CD4-positive, alpha-beta T cell treated with Interleukin-6 for 4 hours (primary cell): ENCODE data around the gene CHST11.
"Not testable (repeated sequence)": the region's sequence is repeated elsewhere in the genome, so short reads cannot be mapped to it uniquely, and the experiment has no call there.

Experiments
- DNase-seq: peaks from one replicate; pipeline ENCODE4 v3.0.0-alpha.2; 2020; ENCODE audit warnings: mixed read lengths

CHST11 gene

DNA sequence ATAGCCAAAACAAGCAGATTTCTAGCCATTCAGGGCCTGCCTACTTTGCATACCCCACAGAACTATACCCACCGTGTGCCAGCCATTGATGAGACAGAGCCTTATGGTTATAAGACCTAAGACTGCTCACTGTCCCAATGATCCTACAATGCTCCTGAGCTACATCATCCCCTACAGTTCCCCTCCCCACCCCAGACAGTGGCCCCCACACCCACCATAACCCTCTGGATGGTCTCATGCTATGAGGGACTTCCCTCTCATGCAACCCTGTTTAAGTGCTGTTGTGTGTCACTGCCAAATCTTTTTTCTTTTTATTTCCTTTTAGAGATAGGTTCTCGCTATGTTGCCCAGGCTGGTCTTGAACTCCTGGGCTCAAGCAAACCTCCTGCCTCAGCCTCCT lies 75.9 kb downstream of the CHST11 start:
- no peak for DNase-seq

DNA sequence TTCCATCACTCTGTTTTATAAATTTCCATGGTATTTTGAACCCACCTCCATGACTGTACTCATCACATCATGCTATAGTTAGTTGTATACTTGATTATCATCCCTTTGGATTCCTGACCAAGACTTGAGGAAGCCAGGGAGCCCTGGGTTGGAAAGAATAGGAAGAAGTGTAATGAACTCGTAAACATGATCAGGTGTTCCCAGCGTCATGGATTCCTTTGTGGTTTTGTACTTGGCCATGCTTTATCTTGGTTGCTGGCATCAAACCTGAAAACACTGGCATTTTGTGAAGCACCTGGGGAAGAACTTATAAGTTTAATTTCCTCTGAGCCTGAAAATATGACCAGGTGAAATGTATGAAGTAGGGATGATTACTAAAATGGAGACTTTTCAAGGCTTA lies 76.4 kb downstream of the CHST11 start:
- no peak for DNase-seq

DNA sequence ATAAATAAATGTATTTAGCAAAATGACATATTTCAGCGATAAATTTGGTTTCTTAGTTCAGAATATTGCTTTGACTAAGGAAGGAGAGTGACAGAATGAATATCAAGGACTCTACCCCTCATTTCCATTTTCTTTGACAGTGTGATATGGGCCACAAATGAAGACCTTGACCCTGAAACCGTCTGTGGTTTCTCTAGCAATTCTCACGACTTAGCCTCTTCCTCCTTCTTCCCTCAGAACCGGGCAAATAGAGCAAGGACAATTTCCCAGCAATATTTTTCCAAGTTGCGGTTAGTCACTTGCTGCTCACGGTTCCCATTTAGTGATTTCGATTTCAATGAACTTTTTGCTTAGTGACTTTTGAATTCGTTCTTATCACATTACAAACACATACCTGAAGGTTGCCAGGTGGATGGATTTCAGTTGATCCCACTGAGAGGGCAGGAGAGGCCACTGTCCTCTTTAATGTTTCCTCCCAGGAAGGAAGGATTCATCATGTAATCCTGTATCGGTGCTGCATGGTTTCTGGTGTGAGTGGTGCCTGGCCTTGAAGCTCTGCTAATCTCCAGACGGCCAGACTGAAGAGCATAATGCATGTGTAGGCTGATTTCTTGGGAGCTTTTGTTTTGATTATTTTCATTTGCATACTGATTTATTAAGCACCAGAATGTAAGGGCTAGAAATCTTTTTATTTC lies 77.6 kb downstream of the CHST11 start:
- DNase-seq = no peak

DNA sequence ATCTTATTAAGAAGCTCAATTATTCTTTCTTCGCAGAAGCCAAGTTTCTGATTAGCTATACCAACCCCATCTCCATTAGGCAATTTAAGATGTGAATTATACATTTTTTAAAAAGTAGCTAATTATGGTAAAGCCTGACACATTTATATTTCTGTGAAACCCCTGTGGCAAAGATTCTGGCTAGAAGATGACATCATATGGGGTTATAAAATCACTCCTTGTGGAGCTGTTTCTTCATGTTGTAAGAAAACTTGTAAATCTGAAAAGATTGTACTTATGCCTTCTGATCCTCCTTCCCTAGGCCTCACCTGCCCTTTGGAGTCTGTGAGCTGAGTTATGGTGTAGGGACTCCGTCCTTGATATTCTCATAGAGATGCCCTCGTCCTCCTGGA lies 78.1 kb downstream of the CHST11 start:
- DNase-seq = no peak

DNA sequence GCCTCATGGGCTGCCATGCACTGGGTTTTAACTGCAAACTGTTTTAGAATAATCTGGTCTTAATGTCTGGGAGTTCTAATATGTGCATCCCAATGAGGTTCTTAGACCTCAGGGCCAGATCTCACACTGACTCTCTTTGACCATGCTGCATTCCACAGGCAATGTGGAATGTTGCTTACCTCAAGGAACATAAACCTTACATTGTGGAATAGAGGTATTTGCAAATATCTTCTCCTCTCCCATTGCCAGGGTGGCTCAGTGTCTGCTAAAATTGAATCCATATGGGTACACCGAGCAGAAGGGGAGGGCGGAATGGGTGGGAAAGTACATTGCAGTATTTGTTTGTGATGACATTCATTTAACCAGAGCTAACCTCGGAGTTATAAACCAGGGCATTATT lies 78.6 kb downstream of the CHST11 start:
- DNase-seq = no peak

DNA sequence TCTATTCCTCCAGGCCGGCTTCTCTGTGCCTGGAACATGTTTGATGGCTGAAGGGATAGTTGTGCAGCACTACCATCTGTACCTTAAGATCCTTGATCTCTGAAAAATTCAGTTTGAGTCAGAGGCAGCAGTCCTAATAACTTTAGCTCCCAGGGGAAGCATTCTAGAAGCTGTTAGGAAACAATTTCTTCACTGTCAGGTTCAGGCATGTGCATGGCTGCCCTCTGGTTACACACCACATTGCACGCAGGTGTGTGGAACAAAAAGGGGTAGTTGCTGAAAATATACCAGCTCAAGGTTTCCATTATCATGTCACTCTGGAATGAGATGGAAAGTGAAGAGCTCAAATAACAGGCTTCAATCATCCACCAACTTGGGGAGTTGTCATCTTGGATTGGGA lies 80.1 kb downstream of the CHST11 start:
- DNase-seq = no peak

DNA sequence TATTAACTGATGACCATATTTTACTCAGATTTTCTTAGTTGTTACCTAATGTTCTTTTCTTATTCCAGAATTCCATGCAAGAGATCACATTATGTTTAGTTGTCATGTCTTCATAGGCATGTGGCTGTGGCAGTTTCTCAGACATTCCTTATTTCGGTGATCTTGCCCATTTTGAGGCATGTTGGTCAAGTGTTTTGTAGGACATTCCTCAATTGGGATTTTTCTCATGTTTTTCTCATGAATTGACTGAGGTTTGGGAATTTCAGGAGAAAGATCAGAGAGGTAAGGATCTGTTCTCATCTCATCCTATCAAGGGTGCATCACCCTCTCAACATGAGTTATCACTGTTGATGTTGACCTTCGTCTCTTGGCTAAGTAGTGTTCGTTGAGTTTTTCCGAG lies 81.3 kb downstream of the CHST11 start:
- DNase-seq = no peak

- DNase-seq = no peak
These were observed 82.2 kb downstream of the CHST11 start for GRCh38 chr12:104538891-104539462.

- DNase-seq = no peak
These were observed 88.1 kb downstream of the CHST11 start for GRCh38 chr12:104544836-104545235.

GRCh38 chr12:104546575-104546974 lies 89.8 kb downstream of the CHST11 start:
- DNase-seq = no peak

DNA sequence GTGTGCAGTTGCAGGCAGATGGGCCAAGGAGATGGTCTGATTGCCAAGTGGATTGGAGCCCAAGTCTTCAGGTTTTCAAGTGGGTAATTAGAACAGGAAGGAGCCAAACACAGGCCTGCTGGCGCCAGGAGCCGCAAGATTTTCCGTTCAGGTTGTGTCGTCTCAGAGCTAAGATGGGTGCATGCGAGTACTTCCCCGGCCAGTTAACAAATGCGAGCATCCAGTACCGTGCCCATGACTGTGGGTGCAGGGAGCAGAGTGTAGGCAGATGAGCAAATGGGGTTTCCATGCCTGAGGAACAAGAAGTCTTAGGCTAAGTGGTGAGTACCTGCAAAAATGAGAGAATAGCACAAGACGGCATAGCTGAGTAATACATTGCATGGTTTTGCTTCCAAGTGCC lies 90.5 kb downstream of the CHST11 start:
- DNase-seq = no peak

GRCh38 chr12:104549815-104550480 lies 93.2 kb downstream of the CHST11 start:
- DNase-seq = no peak

DNA sequence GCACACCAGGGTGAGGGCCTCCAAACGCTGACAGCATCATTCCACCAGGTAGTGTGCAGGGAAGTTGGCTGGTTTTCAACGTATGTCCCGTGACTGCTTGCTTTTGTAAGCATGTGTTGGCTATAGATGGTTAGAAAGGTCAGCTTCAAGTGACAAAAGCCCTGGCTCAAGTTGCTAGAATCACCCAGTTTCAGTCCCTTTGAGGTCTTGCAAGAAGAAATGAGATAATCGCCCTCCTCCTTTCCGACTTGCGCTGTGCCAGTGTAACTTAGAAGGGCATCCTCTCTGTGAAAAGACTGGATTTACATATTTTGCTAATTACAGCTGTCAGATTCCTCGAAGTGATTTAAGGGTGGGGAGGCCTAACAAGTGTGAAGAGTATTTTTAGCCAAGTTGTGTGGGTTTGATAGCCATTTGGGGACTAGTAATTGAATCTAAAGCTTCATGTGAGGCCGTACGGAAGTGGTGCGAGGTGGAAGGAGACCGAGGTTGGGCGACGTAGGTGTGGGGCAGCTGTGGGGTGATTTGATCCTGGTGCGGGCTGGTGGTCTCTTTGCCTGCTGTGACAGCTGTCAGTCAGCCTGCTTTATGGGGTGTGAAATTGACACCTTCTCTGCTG lies 94.7 kb downstream of the CHST11 start:
- DNase-seq = no peak

DNA sequence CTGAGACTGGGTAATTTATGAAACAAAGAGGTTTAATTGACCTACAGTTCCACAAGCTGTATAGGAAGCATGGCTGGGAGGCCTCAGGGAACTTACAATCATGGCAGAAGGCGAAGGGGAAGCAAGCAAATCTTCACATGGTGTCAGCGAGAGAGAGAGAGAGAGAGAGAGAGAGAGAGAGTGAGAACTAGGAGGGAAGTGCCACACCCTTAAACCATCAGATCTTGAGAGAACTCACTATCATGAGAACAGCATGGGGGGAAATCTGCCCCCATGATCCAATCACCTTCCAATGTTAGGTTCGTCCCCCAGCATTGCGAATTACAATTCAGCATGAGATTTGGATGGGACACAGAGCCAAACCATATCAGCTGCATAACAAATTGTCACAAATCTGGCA lies 96.7 kb downstream of the CHST11 start:
- DNase-seq = no peak

DNA sequence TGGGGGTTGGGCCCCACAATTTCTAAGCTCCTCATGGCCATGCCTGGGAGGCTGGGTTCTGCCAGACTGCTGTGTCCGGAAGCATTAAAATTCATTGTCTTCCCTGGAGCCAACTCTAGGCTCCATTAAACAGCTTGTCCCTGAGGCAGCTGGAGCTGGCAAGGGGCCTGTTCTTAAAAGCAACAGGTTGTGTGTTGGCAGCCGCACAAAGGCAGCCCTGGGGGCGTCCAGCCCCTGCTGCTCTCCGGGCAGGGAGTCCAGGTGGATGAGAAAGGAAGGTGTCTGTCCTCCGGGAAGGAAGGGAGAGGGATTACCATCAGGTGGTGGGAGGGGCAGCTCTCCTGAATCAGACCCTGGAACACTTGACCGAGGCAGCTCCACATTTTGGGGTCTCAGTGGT lies 98.9 kb downstream of the CHST11 start:
- no peak for DNase-seq

GRCh38 chr12:104557488-104558195 lies 100.9 kb downstream of the CHST11 start:
- no peak for DNase-seq

DNA sequence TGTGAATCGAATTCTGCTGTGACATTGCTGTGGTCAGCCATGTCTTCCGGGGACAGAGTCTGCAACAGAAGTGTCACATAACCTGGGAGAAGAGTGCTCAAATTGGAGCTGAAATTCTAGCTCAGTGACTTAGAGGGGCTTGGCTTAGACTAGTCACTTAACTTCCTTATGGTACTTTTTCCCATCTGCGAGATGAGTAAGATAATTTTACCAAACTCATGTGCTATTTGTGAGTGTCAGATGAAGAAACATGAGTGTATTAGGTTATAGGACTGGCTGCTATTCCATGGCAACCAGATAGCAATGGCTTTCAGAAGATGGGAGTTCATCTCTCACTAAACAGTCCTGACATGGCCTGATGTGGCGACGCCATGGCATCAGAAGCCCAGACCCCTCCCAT lies 104.1 kb downstream of the CHST11 start:
- no peak for DNase-seq

GRCh38 chr12:104562763-104563162 lies 106.0 kb downstream of the CHST11 start:
- no peak for DNase-seq

GRCh38 chr12:104564662-104565061 lies 107.9 kb downstream of the CHST11 start:
- not testable (repeated sequence) for DNase-seq

DNA sequence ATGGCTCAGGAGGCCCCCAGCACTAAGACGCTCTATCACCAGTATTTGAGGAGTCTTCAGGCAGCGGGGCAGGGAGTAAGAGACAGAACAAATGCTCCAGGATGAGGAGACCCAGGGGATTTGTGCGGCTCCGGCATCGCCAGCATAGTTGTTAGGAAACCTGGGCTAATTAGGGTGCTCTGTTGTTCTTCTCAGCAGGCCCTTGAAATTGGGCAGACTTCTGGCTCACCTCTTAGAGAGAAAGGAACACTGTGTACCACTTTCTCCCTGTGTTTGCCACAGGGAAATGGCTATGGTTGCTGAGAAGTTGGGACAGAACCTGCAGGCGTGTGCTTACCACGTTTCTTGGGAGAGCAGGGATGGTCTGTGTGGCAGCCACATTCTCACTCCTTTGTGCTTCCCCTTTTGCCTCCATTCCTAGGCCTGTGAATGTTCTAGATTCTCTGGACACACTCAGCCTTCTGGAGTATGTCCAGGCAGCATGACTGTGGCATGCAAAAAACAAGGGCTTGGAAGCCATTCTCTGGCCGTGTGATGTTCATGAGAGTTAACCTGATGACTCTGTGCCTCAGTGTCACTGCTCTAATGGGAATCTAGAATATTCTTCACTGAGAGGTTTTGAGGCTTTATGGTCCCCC lies 109.0 kb downstream of the CHST11 start:
- DNase-seq = no peak

GRCh38 chr12:104566244-104566993 lies 109.7 kb downstream of the CHST11 start:
- DNase-seq = no peak

DNA sequence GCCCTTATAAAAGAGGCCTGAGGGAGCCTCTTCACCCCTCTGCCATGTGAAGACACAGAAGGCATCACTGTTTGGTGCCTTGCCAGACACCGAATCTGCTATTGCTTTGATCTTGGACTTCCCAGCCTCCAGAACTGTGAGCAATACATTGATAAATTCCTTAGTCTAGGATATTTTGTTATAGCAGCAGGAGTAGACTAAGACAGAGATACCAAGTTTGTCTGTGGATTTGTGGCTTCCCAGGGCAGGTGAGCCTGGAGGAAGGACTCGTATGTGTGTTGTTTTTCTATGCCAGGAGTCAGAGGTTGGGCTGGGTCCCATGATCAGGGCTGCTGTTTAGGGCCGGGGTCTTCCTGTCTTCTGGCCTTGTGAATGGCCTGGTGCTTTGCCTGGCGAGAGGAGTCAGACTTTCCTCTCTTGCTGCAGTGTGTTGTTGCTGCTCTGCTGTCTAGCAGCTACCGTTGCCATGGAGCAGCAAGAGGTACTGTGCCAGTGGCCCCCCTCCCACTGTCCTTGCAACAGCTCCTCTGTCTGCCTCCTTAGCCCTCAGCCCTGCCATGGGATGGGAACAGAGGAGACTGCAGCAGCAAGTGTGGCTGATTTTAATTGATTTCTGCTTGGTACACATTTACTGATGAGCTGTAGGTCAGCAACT lies 111.2 kb downstream of the CHST11 start:
- DNase-seq = no peak
